Nephron (organoid): ENCODE data around the gene PLCB4.

Experiments used
- H3K27ac Mint-ChIP-seq, 3 experiments: 2 replicates each; pipeline ENCODE4 v1.8.0; 2020; ENCODE audit warnings: mixed read lengths in 3 of 3, mild to moderate bottlenecking in 2 of 3, moderate library complexity in 1 of 3
- H3K27me3 Mint-ChIP-seq: 2 replicates; pipeline ENCODE4 v1.8.0; 2021; ENCODE audit warnings: low read depth, mild to moderate bottlenecking, moderate library complexity, mixed read lengths
- H3K36me3 Mint-ChIP-seq: 2 replicates; pipeline ENCODE4 v1.8.0; 2020; ENCODE audit warnings: low read depth, mixed read lengths
- H3K4me1 Mint-ChIP-seq: 2 replicates; pipeline ENCODE4 v1.8.0; 2020; ENCODE audit warnings: mixed read lengths
- H3K4me3 Mint-ChIP-seq, 3 experiments: 2 replicates each; pipeline ENCODE4 v1.8.0; 2020; ENCODE audit warnings: mild to moderate bottlenecking in 3 of 3, mixed read lengths in 3 of 3, moderate library complexity in 2 of 3
- H3K9me3 Mint-ChIP-seq: 2 replicates; pipeline ENCODE4 v1.8.0; 2020; ENCODE audit warnings: mixed read lengths
- CTCF ChIP-seq, 3 experiments: fragments of 200-600 bp; sonication (generic); IDR thresholded peaks; one replicate each; pipeline ENCODE4 v1.5.0; 2021; ENCODE audit warnings: antibody characterized with exemption in 3 of 3; ENCODE audit not compliant: unreplicated experiment in 3 of 3

The PLCB4 gene

GRCh38 chr20:9447182-9447581 lies 378.3 kb downstream of the PLCB4 start:
- H3K4me3 Mint-ChIP-seq, result no peak overlapping the region
- H3K27ac Mint-ChIP-seq, result no peak overlapping the region
- no peaks in the 10 kb centered on the region for H3K27me3 Mint-ChIP-seq
- H3K9me3 Mint-ChIP-seq, result no peaks in the 10 kb centered on the region
- peaks cover 45% of the 10 kb centered on the region for H3K36me3 Mint-ChIP-seq
- no peak for TF ChIP-seq CTCF (IDR thresholded peaks at IDR 0.05; ENCODE audit: unreplicated experiment in 3 of 3)
- H3K4me1 Mint-ChIP-seq, result no peaks in the 10 kb centered on the region

GRCh38 chr20:9453201-9453600 lies 384.3 kb downstream of the PLCB4 start:
- Mint-ChIP-seq H3K4me1 (no peaks in the 10 kb centered on the region), H3K36me3 (peaks cover 38% of the 10 kb centered on the region), H3K9me3 (no peaks in the 10 kb centered on the region), H3K27ac (no peak overlapping the region), H3K27me3 (no peaks in the 10 kb centered on the region), H3K4me3 (no peak overlapping the region)
- no peak for TF ChIP-seq CTCF (IDR thresholded peaks at IDR 0.05; ENCODE audit: unreplicated experiment in 3 of 3)

- no peak for TF ChIP-seq CTCF (IDR thresholded peaks at IDR 0.05; ENCODE audit: unreplicated experiment in 3 of 3)
- no peak overlapping the region for H3K27ac Mint-ChIP-seq
Measured at GRCh38 chr20:9454791-9455190, 385.9 kb downstream of the PLCB4 start.

GRCh38 chr20:9457136-9457535 lies 388.2 kb downstream of the PLCB4 start:
- Mint-ChIP-seq H3K27me3 (no peaks in the 10 kb centered on the region), H3K27ac (no peak overlapping the region), H3K4me3 (no peak overlapping the region), H3K9me3 (no peaks in the 10 kb centered on the region), H3K36me3 (peaks cover 61% of the 10 kb centered on the region), H3K4me1 (peaks cover 13% of the 10 kb centered on the region)
- TF ChIP-seq CTCF (IDR thresholded peaks at IDR 0.05; ENCODE audit: unreplicated experiment in 3 of 3), result no peak

More at GRCh38 chr20:9454791-9455190, 385.9 kb downstream of the PLCB4 start:
- no peaks in the 10 kb centered on the region for H3K9me3 Mint-ChIP-seq
- peaks cover 4% of the 10 kb centered on the region for H3K4me1 Mint-ChIP-seq
- H3K36me3 Mint-ChIP-seq, result peaks cover 43% of the 10 kb centered on the region
- H3K4me3 Mint-ChIP-seq, result no peak overlapping the region
- H3K27me3 Mint-ChIP-seq, result no peaks in the 10 kb centered on the region

- H3K4me1 Mint-ChIP-seq, result peaks cover 13% of the 10 kb centered on the region
- TF ChIP-seq CTCF (IDR thresholded peaks at IDR 0.05; ENCODE audit: unreplicated experiment in 3 of 3), result peak in 1 of 3 experiments; percentile 13
- H3K27me3 Mint-ChIP-seq, result no peaks in the 10 kb centered on the region
- H3K4me3 Mint-ChIP-seq, result no peak overlapping the region
- peaks cover 66% of the 10 kb centered on the region for H3K36me3 Mint-ChIP-seq
- H3K27ac Mint-ChIP-seq, result no peak overlapping the region
- H3K9me3 Mint-ChIP-seq, result peaks cover 7% of the 10 kb centered on the region
Measured at GRCh38 chr20:9458138-9458796, 389.4 kb downstream of the PLCB4 start.

GRCh38 chr20:9460518-9460917 lies 391.6 kb downstream of the PLCB4 start:
- no peak overlapping the region for H3K4me3 Mint-ChIP-seq

More at GRCh38 chr20:9460518-9460917, 391.6 kb downstream of the PLCB4 start:
- H3K27ac Mint-ChIP-seq, result no peak overlapping the region
- TF ChIP-seq CTCF (IDR thresholded peaks at IDR 0.05; ENCODE audit: unreplicated experiment in 3 of 3), result no peak
- peaks cover 13% of the 10 kb centered on the region for H3K4me1 Mint-ChIP-seq
- H3K36me3 Mint-ChIP-seq, result peaks cover 81% of the 10 kb centered on the region
- H3K27me3 Mint-ChIP-seq, result no peaks in the 10 kb centered on the region
- peaks cover 23% of the 10 kb centered on the region for H3K9me3 Mint-ChIP-seq
